Keratinocyte (primary cell): Measurements from ENCODE around the gene HERPUD1. TPM values are rescaled to one million over a fixed set of nuclear protein-coding genes. Genes with fewer than 3 reads are reported as not detected.

Experiments used
- DNase-seq: peaks from one replicate; pipeline ENCODE4 v3.0.0-alpha.2; 2011; ENCODE audit warnings: low read depth, missing footprints, low spot score
- FAIRE-seq: peaks from 2 replicates; lab custom pipeline; 2011; peaks lifted over from hg19 to GRCh38; lab: Jason Lieb, UNC
- H2AFZ ChIP-seq: 2 replicates; pipeline ENCODE4 v1.6.0; 2012; ENCODE audit warnings: low read length, control low read depth, inconsistent platforms; ENCODE audit not compliant: control insufficient read depth
- H3K27ac ChIP-seq: 2 replicates; pipeline ENCODE4 v1.5.1; 2011; ENCODE audit warnings: low read length; ENCODE audit not compliant: control insufficient read depth, insufficient read depth
- H3K27me3 ChIP-seq: 3 replicates; pipeline ENCODE4 v1.6.0; 2011; ENCODE audit warnings: low read length; ENCODE audit not compliant: control insufficient read depth, insufficient read depth; ENCODE audit errors: extremely low read depth
- H3K36me3 ChIP-seq, 2 experiments: 2 replicates in 1 of 2; 3 replicates in 1 of 2; pipeline ENCODE4 v1.5.1; 2011; ENCODE audit warnings: low read length in 2 of 2, mild to moderate bottlenecking in 1 of 2; ENCODE audit not compliant: control insufficient read depth in 2 of 2, insufficient read depth in 2 of 2; ENCODE audit errors: extremely low read depth in 1 of 2
- H3K4me1 ChIP-seq: 3 replicates; pipeline ENCODE4 v1.5.1; 2011; ENCODE audit warnings: low read length; ENCODE audit not compliant: control insufficient read depth, insufficient read depth; ENCODE audit errors: extremely low read depth
- H3K4me2 ChIP-seq: 3 replicates; pipeline ENCODE4 v1.6.0; 2011; ENCODE audit warnings: low read depth, low read length; ENCODE audit not compliant: control insufficient read depth, insufficient read depth; ENCODE audit errors: extremely low read depth
- H3K4me3 ChIP-seq, 3 experiments: fragments of 200-600 bp in 1 of 3; sonication (generic) in 1 of 3; 2 replicates in 2 of 3; 3 replicates in 1 of 3; pipeline ENCODE4 v1.5.1; 2011 to 2016; ENCODE audit warnings: low read length in 3 of 3, mild to moderate bottlenecking in 3 of 3, control low read depth in 2 of 3, inconsistent platforms in 1 of 3, low read depth in 1 of 3, mixed read lengths in 1 of 3, mixed run types in 1 of 3, moderate library complexity in 1 of 3; ENCODE audit not compliant: control insufficient read depth in 2 of 3, insufficient read depth in 2 of 3; ENCODE audit errors: extremely low read depth in 1 of 3
- H3K79me2 ChIP-seq: 2 replicates; pipeline ENCODE4 v1.6.0; 2012; ENCODE audit warnings: low read length; ENCODE audit not compliant: control insufficient read depth, insufficient read depth
- H3K9ac ChIP-seq: 3 replicates; pipeline ENCODE4 v1.6.0; 2011; ENCODE audit warnings: low read length; ENCODE audit not compliant: control insufficient read depth, insufficient read depth; ENCODE audit errors: extremely low read depth
- H3K9me1 ChIP-seq: 3 replicates; pipeline ENCODE4 v1.6.0; 2011; ENCODE audit warnings: low read length; ENCODE audit not compliant: control insufficient read depth, insufficient read depth; ENCODE audit errors: extremely low read depth
- H3K9me3 ChIP-seq: 2 replicates; pipeline ENCODE4 v1.5.1; 2012; ENCODE audit warnings: low read depth, low read length; ENCODE audit not compliant: control insufficient read depth
- H4K20me1 ChIP-seq: 3 replicates; pipeline ENCODE4 v1.6.0; 2011; ENCODE audit warnings: low read length; ENCODE audit not compliant: control insufficient read depth, insufficient read depth; ENCODE audit errors: extremely low read depth
- CTCF ChIP-seq, 3 experiments: IDR thresholded peaks in 1 of 3; conservative IDR thresholded peaks in 1 of 3; optimal IDR thresholded peaks in 1 of 3; 2 replicates in 2 of 3; 3 replicates in 1 of 3; pipeline versions ENCODE3 to v1.5.1; 2011; ENCODE audit warnings: low read length in 3 of 3, mild to moderate bottlenecking in 3 of 3, moderate library complexity in 2 of 3, control low read depth in 1 of 3, inconsistent platforms in 1 of 3; ENCODE audit not compliant: insufficient read depth in 2 of 3; ENCODE audit errors: extremely low read depth in 1 of 3
- EZH2 ChIP-seq: IDR thresholded peaks from one replicate; pipeline ENCODE4 v1.6.1; 2012; ENCODE audit warnings: inconsistent platforms, mild to moderate bottlenecking, low read length, moderate library complexity
- dilution Hi-C: fragments of 300-500 bp; cut with MboI; formaldehyde crosslinking; loops from one replicate; pipeline ENCODE4 v1.7.0; 2020; ENCODE audit warnings: low sequenced_read_pairs; ENCODE audit not compliant: extremely low pct_ligation_motif_present
- polyA plus RNA-seq, 5 experiments: library from polyadenylated mRNA; depleted of rRNA in 3 of 5; stranded (reverse) in 3 of 5; stranded (forward) in 1 of 5; unstranded in 1 of 5; fragments of >200 nt; gene quantifications; 1 replicate in 1 of 5; 2 replicates in 3 of 5; 3 replicates in 1 of 5; pipeline versions ENCODE4 v1.2.1 to v1.2.3, GENCODE V29; 2011 to 2012; ENCODE audit warnings: missing spikeins in 2 of 5, low read depth in 1 of 5, low replicate concordance in 1 of 5

Gene HERPUD1
- polyA plus RNA-seq, 1 donor (not counting 4 experiments of a cell fraction or from before 2014, with no cell fraction given), result 183 TPM

GRCh38 chr16:56969769-56970168 is 37.8 kb downstream of the HERPUD1 start:
- Histone ChIP-seq H3K36me3 (no peaks in the 10 kb centered on the region), H2AFZ (no peak overlapping the region), H3K4me3 (no peak overlapping the region), H3K27ac (no peak overlapping the region), H3K4me1 (no peaks in the 10 kb centered on the region), H3K27me3 (peaks cover 17% of the 10 kb centered on the region), H3K9ac (no peak overlapping the region), H3K79me2 (no peaks in the 10 kb centered on the region), H3K4me2 (no peak overlapping the region), H3K9me1 (no peaks in the 10 kb centered on the region), H3K9me3 (no peaks in the 10 kb centered on the region), H4K20me1 (no peaks in the 10 kb centered on the region)
- no peak for DNase-seq
- FAIRE-seq, result no peak
- dilution Hi-C loops, result no loop called here
- TF ChIP-seq CTCF (optimal IDR thresholded peaks at IDR 0.05 in 1 of 3, IDR thresholded peaks at IDR 0.05 in 1 of 3, conservative IDR thresholded peaks at IDR 0.05 in 1 of 3; ENCODE audit: extremely low read depth in 1 of 3, insufficient read depth in 2 of 3, low read length in 3 of 3) (no peak), EZH2 (no peak)

GRCh38 chr16:56970934-56971767 is 39.2 kb downstream of the HERPUD1 start:
- DNase-seq (no peak), FAIRE-seq (no peak)
- Histone ChIP-seq H3K4me2 (no peak overlapping the region), H4K20me1 (no peaks in the 10 kb centered on the region), H3K27me3 (peaks cover 20% of the 10 kb centered on the region), H3K9me1 (no peaks in the 10 kb centered on the region), H3K79me2 (no peaks in the 10 kb centered on the region), H3K4me1 (no peaks in the 10 kb centered on the region), H3K9ac (no peak overlapping the region), H2AFZ (no peak overlapping the region), H3K27ac (no peak overlapping the region), H3K4me3 (no peak overlapping the region), H3K9me3 (no peaks in the 10 kb centered on the region), H3K36me3 (no peaks in the 10 kb centered on the region)
- no peak for TF ChIP-seq EZH2
- no peak for TF ChIP-seq CTCF (optimal IDR thresholded peaks at IDR 0.05 in 1 of 3, IDR thresholded peaks at IDR 0.05 in 1 of 3, conservative IDR thresholded peaks at IDR 0.05 in 1 of 3; ENCODE audit: extremely low read depth in 1 of 3, insufficient read depth in 2 of 3, low read length in 3 of 3)
- dilution Hi-C loops, result no loop called here
